Measurements from ENCODE around the gene NOS1AP. TPM values are rescaled to one million over a fixed set of nuclear protein-coding genes. Genes with fewer than 3 reads are reported as not detected.
"Not testable (repeated sequence)": the region's sequence is repeated elsewhere in the genome, so short reads cannot be mapped to it uniquely, and the experiment has no call there.

Gene NOS1AP
- total RNA-seq, 4 donors from 2014 or later: 1.1 to 3.5 (median 2.6) TPM

DNA sequence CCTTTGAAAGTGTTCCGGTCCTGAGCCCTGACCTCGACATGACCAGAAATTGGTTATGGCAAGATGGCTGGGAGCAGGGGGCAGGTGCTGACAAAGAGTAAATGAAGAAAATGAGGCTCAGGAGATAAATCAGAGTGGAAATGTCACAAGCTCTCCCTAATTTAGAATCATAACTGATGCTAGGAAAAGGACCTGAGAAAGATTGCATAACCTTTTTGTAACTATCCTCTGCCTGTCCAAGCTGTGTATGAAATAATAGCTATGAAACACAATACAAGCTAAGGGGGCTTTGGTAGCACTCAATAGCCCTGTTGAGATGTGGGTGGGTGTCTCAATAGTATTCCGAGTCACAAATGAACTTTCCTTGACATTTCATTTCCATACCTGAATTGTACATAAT lies 12.9 kb upstream of the NOS1AP start:
- DNase-seq (ENCODE audit: low spot score in 2 of 2): no peak
- 88 to 89% methylated on average over 3 of the region's 3 CpGs for WGBS, 2 donors
- H3K4me3 ChIP-seq (ENCODE audit: low read depth, poor library complexity, severe bottlenecking): no peak overlapping the region
- intact Hi-C loops (cut with DNase I; ENCODE audit: low total_unique reads): no loop called here
- TF ChIP-seq POLR2A (IDR thresholded peaks at IDR 0.05) (no peak), CTCF (IDR thresholded peaks at IDR 0.05) (no peak)

- H3K4me3 ChIP-seq (ENCODE audit: low read depth, poor library complexity, severe bottlenecking): no peak overlapping the region
- intact Hi-C loops (cut with DNase I; ENCODE audit: low total_unique reads): no loop called here
- DNase-seq (ENCODE audit: low spot score in 2 of 2): no peak
- WGBS, 2 donors: 51 to 67% methylated on average over 3 of the region's 3 CpGs
- TF ChIP-seq POLR2A (IDR thresholded peaks at IDR 0.05): no peak
- TF ChIP-seq CTCF (IDR thresholded peaks at IDR 0.05): no peak
These were observed 9.8 kb upstream of the NOS1AP start for GRCh38 chr1:162059721-162060120.

- intact Hi-C loops (cut with DNase I; ENCODE audit: low total_unique reads): no loop called here
- no peak for DNase-seq (ENCODE audit: low spot score in 2 of 2)
- WGBS, 2 donors: 80 to 85% methylated on average over 1 of the region's 1 CpG
- TF ChIP-seq CTCF (IDR thresholded peaks at IDR 0.05) (no peak), POLR2A (IDR thresholded peaks at IDR 0.05) (no peak)
- H3K4me3 ChIP-seq (ENCODE audit: low read depth, poor library complexity, severe bottlenecking): no peak overlapping the region
These were observed 9.2 kb upstream of the NOS1AP start for GRCh38 chr1:162060314-162060713.

DNA sequence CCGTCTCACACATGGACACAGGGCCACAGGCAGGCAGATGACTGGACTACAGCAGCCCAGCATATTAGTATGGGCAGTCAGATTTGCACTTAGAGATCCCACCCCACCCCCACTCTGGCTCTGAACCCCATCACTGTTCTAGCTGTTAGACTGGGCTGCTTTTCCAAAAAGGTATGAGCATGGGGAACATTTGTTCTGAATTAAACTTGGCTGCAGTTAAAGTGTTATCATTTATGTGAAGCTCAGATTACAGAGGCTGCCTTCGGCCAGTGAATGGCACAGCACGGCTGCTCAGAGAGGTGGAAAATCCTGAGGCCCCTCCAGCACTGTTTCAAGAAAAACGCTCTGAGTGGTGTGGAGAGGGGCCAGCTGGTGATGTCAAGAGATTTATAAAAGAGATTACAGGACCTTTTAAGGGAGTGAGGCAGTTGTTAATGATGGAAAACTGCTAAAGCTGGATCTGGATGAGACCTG lies 6.9 kb upstream of the NOS1AP start:
- 56 to 66% methylated on average over 4 of the region's 4 CpGs for WGBS, 2 donors
- DNase-seq (ENCODE audit: low spot score in 2 of 2): no peak
- intact Hi-C loops (cut with DNase I; ENCODE audit: low total_unique reads): no loop called here
- no peak overlapping the region for H3K4me3 ChIP-seq (ENCODE audit: low read depth, poor library complexity, severe bottlenecking)
- TF ChIP-seq CTCF (IDR thresholded peaks at IDR 0.05) (no peak), POLR2A (IDR thresholded peaks at IDR 0.05) (no peak)

GRCh38 chr1:162065016-162065415 lies 4.5 kb upstream of the NOS1AP start:
- TF ChIP-seq CTCF (IDR thresholded peaks at IDR 0.05): no peak
- no peak for TF ChIP-seq POLR2A (IDR thresholded peaks at IDR 0.05)
- intact Hi-C loops (cut with DNase I; ENCODE audit: low total_unique reads): no loop called here
- 71 to 79% methylated on average over 2 of the region's 2 CpGs for WGBS, 2 donors
- no peak for DNase-seq (ENCODE audit: low spot score in 2 of 2)
- no peak overlapping the region for H3K4me3 ChIP-seq (ENCODE audit: low read depth, poor library complexity, severe bottlenecking)

- intact Hi-C loops (cut with DNase I; ENCODE audit: low total_unique reads); H3K4me3 ChIP-seq (ENCODE audit: low read depth, poor library complexity, severe bottlenecking); DNase-seq (ENCODE audit: low spot score in 2 of 2): not testable (repeated sequence)
- 81 to 84% methylated on average over 4 of the region's 4 CpGs for WGBS, 2 donors
These were observed 2.7 kb upstream of the NOS1AP start for GRCh38 chr1:162066836-162067235.

Measured in lower leg skin (tissue), 4 donors.